ENCODE measurements around the gene UBE2R2.

UBE2R2 gene

GRCh38 chr9:33939924-33940874 is 123.2 kb downstream of the UBE2R2 start:
- peaks cover 76% of the 10 kb centered on the region for H3K36me3 ChIP-seq (ENCODE audit: insufficient read depth, low read length)

DNA sequence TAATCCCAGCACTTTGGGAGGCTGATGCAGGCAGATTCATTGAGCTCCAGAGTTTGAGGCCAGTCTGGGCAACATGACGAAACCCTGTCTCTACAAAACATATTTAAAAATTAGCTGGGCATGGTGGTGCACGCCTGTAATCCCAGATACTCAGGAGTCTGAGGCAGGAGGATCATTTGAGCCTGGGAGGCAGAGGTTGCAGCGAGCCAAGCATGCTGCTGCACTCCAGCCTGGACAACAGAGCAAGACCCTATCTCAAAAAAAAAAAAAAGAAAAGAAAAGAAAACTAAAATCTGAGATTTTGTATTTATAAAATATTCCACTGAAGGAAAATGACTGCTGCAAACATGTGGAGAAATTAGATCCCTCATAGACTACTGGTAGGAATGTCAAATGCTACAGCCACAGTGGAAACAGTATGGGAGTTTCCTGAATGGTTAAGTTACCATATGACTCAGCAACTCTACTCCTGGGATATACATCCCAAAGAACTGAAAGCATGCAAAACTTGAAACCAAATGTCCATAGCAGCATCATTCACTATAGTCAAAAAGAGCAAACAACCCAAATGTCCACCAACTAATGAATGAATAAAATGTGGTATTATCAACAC is 125.6 kb downstream of the UBE2R2 start:
- Histone ChIP-seq H4K20me1 (ENCODE audit: insufficient read depth, low read length) (no peaks in the 10 kb centered on the region), H3K36me3 (ENCODE audit: insufficient read depth, low read length) (peaks cover 77% of the 10 kb centered on the region), H3K27ac (ENCODE audit: low read length) (no peak overlapping the region), H3K4me1 (ENCODE audit: insufficient read depth, low read length) (no peaks in the 10 kb centered on the region), H3K9ac (ENCODE audit: low read depth, low read length) (no peak overlapping the region), H3K9me3 (ENCODE audit: insufficient read depth, low read length, severe bottlenecking) (no peaks in the 10 kb centered on the region), H2AFZ (ENCODE audit: low read depth, low read length) (no peak overlapping the region), H3K79me2 (ENCODE audit: insufficient read depth, low read length) (no peaks in the 10 kb centered on the region), H3K27me3 (ENCODE audit: insufficient read depth, low read length, poor library complexity) (no peaks in the 10 kb centered on the region), H3K4me3 (ENCODE audit: low read depth in 1 of 2, low read length in 2 of 2) (no peak overlapping the region), H3K4me2 (ENCODE audit: insufficient read depth, low read length) (no peak overlapping the region)
- ATAC-seq (ENCODE audit: insufficient read depth, low read depth) (no peak), DNase-seq (no peak)
- TF ChIP-seq CTCF (IDR thresholded peaks at IDR 0.05; ENCODE audit: borderline replicate concordance, extremely low read depth, low read length, poor library complexity, severe bottlenecking) (no peak), EZH2 (IDR thresholded peaks at IDR 0.05; ENCODE audit: borderline replicate concordance, low read depth, low read length, severe bottlenecking) (no peak)

More at GRCh38 chr9:33939924-33940874, 123.2 kb downstream of the UBE2R2 start:
- Histone ChIP-seq H3K4me2 (ENCODE audit: insufficient read depth, low read length) (no peak overlapping the region), H3K9ac (ENCODE audit: low read depth, low read length) (no peak overlapping the region), H3K27me3 (ENCODE audit: insufficient read depth, low read length, poor library complexity) (no peaks in the 10 kb centered on the region), H3K4me1 (ENCODE audit: insufficient read depth, low read length) (no peaks in the 10 kb centered on the region), H2AFZ (ENCODE audit: low read depth, low read length) (no peak overlapping the region), H3K4me3 (ENCODE audit: low read depth in 1 of 2, low read length in 2 of 2) (no peak overlapping the region), H3K79me2 (ENCODE audit: insufficient read depth, low read length) (no peaks in the 10 kb centered on the region), H3K9me3 (ENCODE audit: insufficient read depth, low read length, severe bottlenecking) (no peaks in the 10 kb centered on the region), H3K27ac (ENCODE audit: low read length) (no peak overlapping the region), H4K20me1 (ENCODE audit: insufficient read depth, low read length) (no peaks in the 10 kb centered on the region)
- TF ChIP-seq CTCF (IDR thresholded peaks at IDR 0.05; ENCODE audit: borderline replicate concordance, extremely low read depth, low read length, poor library complexity, severe bottlenecking) (no peak), EZH2 (IDR thresholded peaks at IDR 0.05; ENCODE audit: borderline replicate concordance, low read depth, low read length, severe bottlenecking) (no peak)
- ATAC-seq (ENCODE audit: insufficient read depth, low read depth) (no peak), DNase-seq (no peak)

DNA sequence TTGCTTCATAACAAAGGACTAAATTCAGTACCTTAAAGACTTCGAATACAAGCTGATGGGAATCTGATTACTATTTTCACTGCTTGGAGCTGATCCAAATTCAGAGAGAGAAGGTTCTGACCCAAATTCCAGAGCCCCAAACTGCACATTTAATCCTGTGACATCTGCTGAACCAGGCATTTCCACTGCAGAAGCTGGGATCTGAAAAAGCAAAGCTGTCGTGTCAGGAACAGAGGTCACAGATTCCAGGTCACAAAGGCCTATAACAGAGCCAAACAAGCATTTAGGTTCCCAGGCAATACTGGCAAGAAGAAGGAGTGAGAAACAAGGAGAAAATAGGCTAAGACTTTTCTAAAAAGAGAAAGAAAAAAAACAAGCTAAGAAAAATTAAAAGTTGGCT is 126.4 kb downstream of the UBE2R2 start:
- no peaks in the 10 kb centered on the region for H3K27me3 ChIP-seq (ENCODE audit: insufficient read depth, low read length, poor library complexity)
- TF ChIP-seq CTCF (IDR thresholded peaks at IDR 0.05; ENCODE audit: borderline replicate concordance, extremely low read depth, low read length, poor library complexity, severe bottlenecking): no peak
- no peak for TF ChIP-seq EZH2 (IDR thresholded peaks at IDR 0.05; ENCODE audit: borderline replicate concordance, low read depth, low read length, severe bottlenecking)
- H3K4me3 ChIP-seq (ENCODE audit: low read depth in 1 of 2, low read length in 2 of 2): no peak overlapping the region
- H3K36me3 ChIP-seq (ENCODE audit: insufficient read depth, low read length): peaks cover 77% of the 10 kb centered on the region
- no peak overlapping the region for H3K9ac ChIP-seq (ENCODE audit: low read depth, low read length)
- no peaks in the 10 kb centered on the region for H4K20me1 ChIP-seq (ENCODE audit: insufficient read depth, low read length)
- no peak overlapping the region for H2AFZ ChIP-seq (ENCODE audit: low read depth, low read length)
- no peaks in the 10 kb centered on the region for H3K4me1 ChIP-seq (ENCODE audit: insufficient read depth, low read length)
- no peak overlapping the region for H3K4me2 ChIP-seq (ENCODE audit: insufficient read depth, low read length)
- no peak for DNase-seq
- H3K9me3 ChIP-seq (ENCODE audit: insufficient read depth, low read length, severe bottlenecking): no peaks in the 10 kb centered on the region
- H3K27ac ChIP-seq (ENCODE audit: low read length): no peak overlapping the region
- H3K79me2 ChIP-seq (ENCODE audit: insufficient read depth, low read length): no peaks in the 10 kb centered on the region
- no peak for ATAC-seq (ENCODE audit: insufficient read depth, low read depth)
